IMR-90 (cell line): ENCODE measurements around the gene CSNK1D. TPM values are rescaled to one million over a fixed set of nuclear protein-coding genes. Genes with fewer than 3 reads are reported as not detected.

Experiments
- ATAC-seq: fragments of 200-7000 bp; cut with Tn5 transposase; 2 replicates; pipeline ENCODE4 v1.9.1; 2020; ENCODE audit warnings: low read depth, mild to moderate bottlenecking, moderate library complexity
- BruUV-seq: library from RNA; stranded (reverse); fragments of 400-500 nt; replicated peaks from 2 replicates; lab custom pipeline; 2021; lab: Mats Ljungman, UMichigan
- CTCF ChIA-PET: fragments of 300-600 bp; formaldehyde crosslinking; extraction: SDS; loops from one replicate; lab custom pipeline; 2021; ENCODE audit warnings: antibody characterized with exemption; lab: Yijun Ruan, JAX
- POLR2A ChIA-PET: fragments of 300-600 bp; sonication (Branson Sonifier 250); formaldehyde crosslinking; loops from one replicate; lab custom pipeline; 2022; ENCODE audit warnings: antibody characterized with exemption; ENCODE audit not compliant: unreplicated experiment; lab: Charles Lee
- DNase-seq: peaks from one replicate; pipeline ENCODE4 v3.0.0; 2013
- H2AFZ ChIP-seq: replicated peaks from 2 replicates; pipeline ENCODE3; 2013; ENCODE audit warnings: low read length, mild to moderate bottlenecking; ENCODE audit not compliant: poor library complexity
- H2AK5ac ChIP-seq: 2 replicates; pipeline ENCODE4 v1.6.1; 2013; ENCODE audit warnings: low read depth, low read length, inconsistent platforms
- H2AK9ac ChIP-seq: replicated peaks from 2 replicates; pipeline ENCODE3; 2013; ENCODE audit warnings: mild to moderate bottlenecking, low read depth, low read length, moderate library complexity; ENCODE audit not compliant: poor library complexity
- H2BK120ac ChIP-seq: 2 replicates; pipeline ENCODE4 v1.6.1; 2013; ENCODE audit warnings: low read depth, low read length, inconsistent platforms
- H2BK15ac ChIP-seq: 3 replicates; pipeline ENCODE4 v1.6.1; 2013; ENCODE audit warnings: low read depth, low read length, inconsistent platforms
- H2BK20ac ChIP-seq: 2 replicates; pipeline ENCODE4 v1.6.1; 2013; ENCODE audit warnings: low read depth, mild to moderate bottlenecking, inconsistent platforms, low read length, moderate library complexity
- H2BK5ac ChIP-seq: 2 replicates; pipeline ENCODE4 v1.6.1; 2013; ENCODE audit warnings: mild to moderate bottlenecking, low read depth, low read length, inconsistent platforms; ENCODE audit not compliant: poor library complexity, severe bottlenecking
- H3K14ac ChIP-seq: replicated peaks from 2 replicates; pipeline ENCODE4 v1.6.1; 2013; ENCODE audit warnings: low read depth, low read length, inconsistent platforms
- H3K18ac ChIP-seq: 2 replicates; pipeline ENCODE4 v1.6.1; 2013; ENCODE audit warnings: low read depth, low read length, control low read depth
- H3K23ac ChIP-seq: 2 replicates; pipeline ENCODE4 v1.6.1; 2013; ENCODE audit warnings: low read depth, low read length, inconsistent platforms
- H3K27ac ChIP-seq: 2 replicates; pipeline ENCODE4 v1.5.1; 2013; ENCODE audit warnings: mild to moderate bottlenecking, control low read depth, low read length; ENCODE audit not compliant: insufficient read depth
- H3K27me3 ChIP-seq: 2 replicates; pipeline ENCODE4 v1.6.1; 2013; ENCODE audit warnings: low read length; ENCODE audit not compliant: control insufficient read depth, insufficient read depth
- H3K36me3 ChIP-seq: 2 replicates; pipeline ENCODE4 v1.6.1; 2013; ENCODE audit warnings: low read length, mixed read lengths; ENCODE audit not compliant: control insufficient read depth, insufficient read depth
- H3K4ac ChIP-seq: 2 replicates; pipeline ENCODE4 v1.6.1; 2013; ENCODE audit warnings: low read depth, low read length, inconsistent platforms
- H3K4me1 ChIP-seq: 2 replicates; pipeline ENCODE4 v1.6.1; 2013; ENCODE audit warnings: low read length, mixed read lengths; ENCODE audit not compliant: control insufficient read depth, insufficient read depth
- H3K4me2 ChIP-seq: 2 replicates; pipeline ENCODE4 v1.6.1; 2013; ENCODE audit warnings: low read depth, mild to moderate bottlenecking, control low read depth, low read length, moderate library complexity
- H3K4me3 ChIP-seq: 2 replicates; pipeline ENCODE4 v1.5.1; 2013; ENCODE audit warnings: low read depth, mild to moderate bottlenecking, control low read depth, low read length, moderate library complexity; ENCODE audit not compliant: insufficient read depth
- H3K56ac ChIP-seq: 2 replicates; pipeline ENCODE4 v1.6.1; 2013; ENCODE audit warnings: low read length, inconsistent platforms; ENCODE audit not compliant: insufficient read depth; ENCODE audit errors: extremely low read depth
- H3K79me1 ChIP-seq, 2 experiments: 2 replicates each; pipeline ENCODE4 v1.6.1; 2013; ENCODE audit warnings: low read length in 2 of 2, inconsistent platforms in 1 of 2, low read depth in 1 of 2
- H3K9ac ChIP-seq: 2 replicates; pipeline ENCODE4 v1.6.1; 2013; ENCODE audit warnings: low read depth, low read length, control low read depth
- H3K9me1 ChIP-seq: 2 replicates; pipeline ENCODE4 v1.6.1; 2013; ENCODE audit warnings: low read length, inconsistent platforms; ENCODE audit not compliant: insufficient read depth
- H3K9me3 ChIP-seq: 2 replicates; pipeline ENCODE4 v1.6.1; 2013; ENCODE audit warnings: low read length; ENCODE audit not compliant: control insufficient read depth, insufficient read depth
- H4K20me1 ChIP-seq: 2 replicates; pipeline ENCODE4 v1.6.1; 2013; ENCODE audit warnings: low read length, inconsistent platforms; ENCODE audit not compliant: insufficient read depth
- H4K5ac ChIP-seq: 2 replicates; pipeline ENCODE4 v1.6.1; 2013; ENCODE audit warnings: mild to moderate bottlenecking, low read depth, low read length, control low read depth
- H4K8ac ChIP-seq, 2 experiments: 2 replicates each; pipeline ENCODE4 v1.6.1; 2013; ENCODE audit warnings: low read depth in 2 of 2, low read length in 2 of 2, control low read depth in 1 of 2, inconsistent platforms in 1 of 2
- H4K91ac ChIP-seq: 2 replicates; pipeline ENCODE4 v1.6.1; 2013; ENCODE audit warnings: low read depth, low read length, inconsistent platforms; ENCODE audit not compliant: insufficient read depth
- CHD1 ChIP-seq: IDR thresholded peaks from 2 replicates; pipeline ENCODE4 v1.6.1; 2012; ENCODE audit warnings: low read depth, low read length, improper control_type of control experiment
- MAFK ChIP-seq: IDR thresholded peaks from 2 replicates; pipeline ENCODE4 v1.6.1; 2012; ENCODE audit warnings: low read depth, low read length, improper control_type of control experiment
- WGBS, 2 experiments: methylation state at CpG; one replicate each; pipeline versions ENCODE4 v1.1.5 to v1.1.7; 2013; ENCODE audit warnings: missing lambda C conversion rate in 2 of 2; ENCODE audit not compliant: insufficient read length in 1 of 2; ENCODE audit errors: extremely low coverage in 2 of 2; 5-methylcytosine and 5-hydroxymethylcytosine counted together
- dilution Hi-C: fragments of 300-500 bp; cut with HindIII; formaldehyde crosslinking; loops from one replicate; pipeline ENCODE4 v1.14.3; 2018; ENCODE audit warnings: low sequenced_read_pairs; ENCODE audit not compliant: unreplicated experiment
- in situ Hi-C: fragments of 300-500 bp; cut with MboI; formaldehyde crosslinking; loops from 3 replicates; pipeline ENCODE4 v1.14.3; 2019; ENCODE audit warnings: low sequenced_read_pairs, inconsistent platforms, mixed read lengths
- intact Hi-C: fragments of 100-400 bp; cut with micrococcal nuclease; formaldehyde crosslinking; loops from 2 replicates; pipeline ENCODE4 v1.10.0; 2022
- polyA plus RNA-seq, 3 experiments: library from polyadenylated mRNA; depleted of rRNA; stranded (reverse); fragments of >200 nt; gene quantifications; 2 replicates each; pipeline ENCODE4 v1.2.3, GENCODE V29; 2012; ENCODE audit warnings: low replicate concordance in 1 of 3
- total RNA-seq: library from RNA; depleted of rRNA; stranded (reverse); fragments of >200 nt; gene quantifications from 2 replicates; pipeline ENCODE4 v1.2.3, GENCODE V29; 2012

The CSNK1D gene
- total and polyA plus RNA-seq, 2 of the 4 experiments (the other 2 are of a cell fraction): 47.1 to 186 TPM

DNA sequence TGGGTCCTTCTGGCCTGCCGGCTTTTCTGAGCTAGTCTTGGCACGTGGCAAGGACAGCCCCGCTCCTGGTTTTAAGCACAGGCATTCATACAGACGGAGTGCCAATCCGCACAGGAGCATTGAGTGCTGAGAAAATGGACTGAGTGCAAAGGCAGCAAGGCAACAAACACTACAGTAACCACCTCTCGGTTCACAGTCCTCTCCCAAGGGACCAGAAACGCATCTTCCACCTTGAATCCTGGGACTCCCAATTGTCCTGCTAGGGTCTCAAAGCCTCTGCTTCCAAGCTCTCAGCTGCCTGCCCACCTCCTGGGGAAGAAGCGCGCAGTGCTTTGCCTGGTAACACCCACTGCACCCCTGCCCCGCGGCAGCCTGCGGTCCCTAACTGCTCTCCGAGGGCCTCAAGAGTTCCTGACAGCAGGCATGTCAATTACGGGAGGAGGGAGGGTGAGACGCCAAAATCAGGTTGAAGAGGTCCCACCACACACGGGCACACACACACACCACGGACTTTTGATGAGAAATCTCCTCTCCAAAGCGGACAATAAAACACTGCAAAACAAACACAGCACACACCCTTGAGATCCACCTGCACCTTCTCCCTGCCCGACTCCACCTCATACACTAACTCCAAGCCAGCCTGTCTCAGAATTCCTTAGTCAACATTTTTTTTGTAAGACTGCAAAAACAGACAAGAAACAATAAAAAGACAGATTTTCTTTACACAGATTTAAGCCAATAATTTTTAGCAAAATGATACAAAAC lies 29.7 kb downstream of the CSNK1D start:
- H4K5ac ChIP-seq: no peak overlapping the region
- dilution Hi-C loops: no loop called here
- no peak overlapping the region for H2BK120ac ChIP-seq
- H3K4ac ChIP-seq: no peak overlapping the region
- H3K9me3 ChIP-seq: no peaks in the 10 kb centered on the region
- peaks cover 5% of the 10 kb centered on the region; the same call in 1 of the 2 replicates for H3K9me1 ChIP-seq
- ChIA-PET CTCF (no interaction called here), POLR2A (interaction anchor here (0.5 kb wide), 1 partner anchor 11 kb away, joined by 3 read pairs; no protein-coding TSS in a partner anchor)
- H4K8ac ChIP-seq: no peak overlapping the region
- H2BK20ac ChIP-seq: no peak overlapping the region
- in situ Hi-C loops: no loop called here
- no peaks in the 10 kb centered on the region for H3K27me3 ChIP-seq
- H2BK15ac ChIP-seq: no peak overlapping the region
- no peak overlapping the region for H2AK5ac ChIP-seq
- H3K27ac ChIP-seq: no peak overlapping the region
- H2AFZ ChIP-seq: peak overlapping the region; percentile 28
- H3K36me3 ChIP-seq: peaks cover 76% of the 10 kb centered on the region
- H3K14ac ChIP-seq: no peak overlapping the region
- no peak overlapping the region for H3K56ac ChIP-seq
- ATAC-seq (no peak), DNase-seq (no peak)
- H2AK9ac ChIP-seq: no peak overlapping the region
- no peak overlapping the region for H2BK5ac ChIP-seq
- no peak overlapping the region for H3K18ac ChIP-seq
- peaks cover 100% of the 10 kb centered on the region for H4K20me1 ChIP-seq
- intact Hi-C loops: loop anchor here (5.0 kb wide), 3 partner anchors 37 to 168 kb away; no protein-coding TSS in a partner anchor
- H4K91ac ChIP-seq: no peak overlapping the region
- peaks cover 10 to 89% of the 10 kb centered on the region in 2 experiments; a peak in 3 of 4 replicates for H3K79me1 ChIP-seq
- no peak overlapping the region for H3K9ac ChIP-seq
- H3K4me3 ChIP-seq: no peak overlapping the region
- H3K4me2 ChIP-seq: no peak overlapping the region
- BruUV-seq: TSS peak; percentile 64
- TF ChIP-seq CHD1 (no peak), MAFK (peak; percentile 41; the same call in 1 of the 2 replicates)
- H3K23ac ChIP-seq: no peak overlapping the region
- H3K4me1 ChIP-seq: peaks cover 34% of the 10 kb centered on the region
- WGBS, 2 experiments: 95% methylated on average over 7 of the region's 19 CpGs; no CpG with 5 or more reads in 1 of the 2 experiments
